Fibroblast of pulmonary artery (primary cell): ENCODE measurements around the gene DDX1.

Source experiments
- DNase-seq: peaks from one replicate; pipeline ENCODE4 v3.0.0-alpha.2; 2010; ENCODE audit warnings: low read depth
- H3K4me3 ChIP-seq: replicated peaks from 2 replicates; pipeline ENCODE4 v1.5.1; 2011; ENCODE audit warnings: low read depth, mild to moderate bottlenecking, control low read depth, low read length, moderate library complexity
- TF ChIP-seq, protein P1 (sequence below): IDR thresholded peaks from 2 replicates; pipeline ENCODE4 v1.5.1; 2011; ENCODE audit warnings: mild to moderate bottlenecking, control low read depth, low read length, inconsistent platforms; ENCODE audit errors: missing control alignments

Gene DDX1

DNA sequence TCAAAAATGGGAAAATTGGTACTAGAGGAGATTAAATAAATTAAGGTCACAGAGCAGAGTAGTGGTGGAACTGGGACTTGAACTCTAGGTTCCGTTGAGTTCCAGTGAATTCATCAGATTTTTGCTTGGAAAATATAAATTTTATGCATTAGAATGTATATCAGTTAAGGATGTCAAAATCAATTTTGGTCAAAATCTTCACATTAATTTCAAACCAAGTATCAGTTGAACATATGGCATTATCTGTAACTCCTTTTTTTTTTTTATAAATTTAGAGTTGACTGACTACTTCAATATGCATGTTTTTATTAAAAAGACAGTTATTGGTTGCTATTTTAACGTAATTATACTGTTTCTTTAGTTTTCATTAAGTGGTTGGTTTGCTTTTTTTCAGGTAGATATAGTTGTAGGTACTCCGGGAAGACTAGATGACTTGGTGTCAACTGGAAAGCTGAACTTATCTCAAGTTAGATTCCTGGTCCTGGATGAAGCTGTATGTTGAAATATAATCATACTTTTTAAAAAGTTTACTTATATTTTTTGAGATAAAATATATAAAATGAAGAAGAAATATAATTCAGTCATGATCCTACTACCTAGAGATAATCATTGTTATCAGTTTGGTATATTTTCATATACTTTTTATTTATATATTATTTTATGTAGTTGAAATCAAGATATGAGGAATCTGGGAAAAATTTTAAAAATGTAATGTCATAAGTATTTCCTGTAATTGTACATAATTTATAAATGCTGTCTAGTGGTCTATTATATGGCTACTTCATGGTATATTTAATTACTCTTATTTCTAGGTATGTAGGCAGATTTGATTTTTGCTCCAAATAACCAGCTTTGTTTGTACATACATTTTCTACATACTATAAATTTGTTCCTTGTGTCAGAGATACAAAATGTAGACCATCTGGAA lies 25.4 kb downstream of the DDX1 start:
- DNase-seq, result no peak
- H3K4me3 ChIP-seq, result no peak overlapping the region
- TF ChIP-seq, protein P1, sequence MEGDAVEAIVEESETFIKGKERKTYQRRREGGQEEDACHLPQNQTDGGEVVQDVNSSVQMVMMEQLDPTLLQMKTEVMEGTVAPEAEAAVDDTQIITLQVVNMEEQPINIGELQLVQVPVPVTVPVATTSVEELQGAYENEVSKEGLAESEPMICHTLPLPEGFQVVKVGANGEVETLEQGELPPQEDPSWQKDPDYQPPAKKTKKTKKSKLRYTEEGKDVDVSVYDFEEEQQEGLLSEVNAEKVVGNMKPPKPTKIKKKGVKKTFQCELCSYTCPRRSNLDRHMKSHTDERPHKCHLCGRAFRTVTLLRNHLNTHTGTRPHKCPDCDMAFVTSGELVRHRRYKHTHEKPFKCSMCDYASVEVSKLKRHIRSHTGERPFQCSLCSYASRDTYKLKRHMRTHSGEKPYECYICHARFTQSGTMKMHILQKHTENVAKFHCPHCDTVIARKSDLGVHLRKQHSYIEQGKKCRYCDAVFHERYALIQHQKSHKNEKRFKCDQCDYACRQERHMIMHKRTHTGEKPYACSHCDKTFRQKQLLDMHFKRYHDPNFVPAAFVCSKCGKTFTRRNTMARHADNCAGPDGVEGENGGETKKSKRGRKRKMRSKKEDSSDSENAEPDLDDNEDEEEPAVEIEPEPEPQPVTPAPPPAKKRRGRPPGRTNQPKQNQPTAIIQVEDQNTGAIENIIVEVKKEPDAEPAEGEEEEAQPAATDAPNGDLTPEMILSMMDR, result no peak

DNA sequence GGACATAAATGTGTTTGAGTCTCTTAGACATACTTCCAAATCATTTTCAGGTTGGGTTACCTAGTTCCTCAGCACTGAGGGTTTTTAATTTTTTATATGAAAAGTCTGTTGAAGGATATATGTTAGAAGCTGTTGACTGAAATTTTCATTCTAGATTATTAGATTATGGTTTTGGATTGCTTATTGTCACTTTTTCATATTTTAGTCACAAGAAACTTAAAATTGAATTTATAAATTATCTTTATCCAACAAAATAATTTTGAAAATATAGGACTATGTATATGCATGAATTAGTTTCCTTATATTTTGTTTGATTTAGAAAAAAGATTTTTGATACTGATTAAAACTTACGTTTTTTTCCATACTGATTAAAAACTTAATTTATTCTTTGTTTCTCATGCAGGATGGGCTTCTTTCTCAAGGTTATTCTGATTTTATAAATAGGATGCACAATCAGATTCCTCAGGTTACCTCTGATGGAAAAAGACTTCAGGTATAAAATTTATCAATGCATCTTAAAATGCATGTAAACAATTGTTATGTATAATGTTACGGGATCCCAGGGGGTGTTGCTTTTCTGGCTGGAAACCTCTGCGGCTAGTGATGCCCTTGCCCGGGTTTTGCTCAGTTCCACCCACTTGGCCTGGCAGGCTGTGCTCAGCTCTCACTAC lies 26.2 kb downstream of the DDX1 start:
- no peak overlapping the region for H3K4me3 ChIP-seq
- no peak for DNase-seq
- TF ChIP-seq, protein P1, result no peak

DNA sequence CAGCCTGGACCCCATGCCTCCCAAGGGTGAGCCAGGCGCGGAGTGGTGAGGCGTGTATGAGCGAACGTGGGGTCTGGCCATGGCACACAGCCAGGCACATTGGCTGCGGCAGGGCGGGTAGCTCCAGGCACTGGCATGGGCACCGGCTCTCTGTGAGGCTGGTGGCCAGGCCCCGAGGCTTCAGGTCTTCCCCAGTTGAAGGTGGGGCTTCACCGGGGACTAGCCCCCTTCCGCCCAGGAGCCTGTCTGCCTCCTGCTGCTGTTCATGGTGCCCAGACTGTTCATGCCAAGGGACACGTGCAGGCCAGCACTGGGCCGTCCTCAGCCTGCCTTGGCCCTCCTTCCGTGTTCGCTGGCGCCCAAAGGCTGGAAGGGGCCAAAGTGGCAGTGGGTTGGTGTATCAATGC lies 26.8 kb downstream of the DDX1 start:
- DNase-seq, result no peak
- TF ChIP-seq, protein P1, result no peak

DNA sequence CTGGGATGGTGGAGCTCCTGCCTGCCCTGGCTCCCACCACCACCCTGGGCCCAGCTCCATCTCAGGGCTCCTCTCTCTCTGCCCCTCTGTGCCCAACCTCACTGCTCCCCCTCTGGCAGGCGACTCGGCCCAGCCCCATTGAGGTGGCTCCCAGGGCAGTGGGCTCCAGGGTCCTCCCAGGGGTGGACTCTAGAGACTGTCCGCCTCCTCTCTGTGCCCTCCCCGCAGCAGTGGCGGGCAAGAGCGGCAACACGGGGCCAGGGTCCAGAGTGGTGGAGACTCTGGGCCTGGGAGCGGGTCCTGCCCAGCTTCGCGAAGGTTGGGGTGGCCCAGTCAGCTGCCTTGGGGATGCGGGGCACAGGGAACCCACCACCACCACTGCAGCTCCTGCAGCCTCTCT lies 27.4 kb downstream of the DDX1 start:
- no peak for DNase-seq
- no peak overlapping the region for H3K4me3 ChIP-seq
- TF ChIP-seq, protein P1, result no peak

More for the DNA sequence above, 26.8 kb downstream of the DDX1 start:
- H3K4me3 ChIP-seq, result no peak overlapping the region

DNA sequence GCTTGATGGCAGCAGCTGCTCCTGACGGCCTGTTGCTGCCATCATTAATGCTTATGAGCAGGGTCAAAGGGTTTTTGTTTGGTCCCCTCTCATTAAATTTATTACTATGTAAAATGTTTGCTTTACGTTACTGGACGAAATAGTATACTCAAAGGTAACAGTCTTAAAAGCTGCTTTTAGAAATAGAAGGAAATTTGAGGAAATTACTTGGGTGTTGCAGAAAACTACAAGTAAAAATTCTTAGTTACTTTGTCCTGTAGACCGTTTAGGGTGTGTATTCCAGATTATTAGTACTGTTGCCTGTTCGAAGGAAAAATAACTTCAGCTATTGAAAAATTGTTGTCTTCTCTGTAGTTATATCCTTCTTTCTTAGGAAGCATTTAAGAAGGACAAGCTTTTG lies 27.8 kb downstream of the DDX1 start:
- DNase-seq, result no peak
- H3K4me3 ChIP-seq, result no peak overlapping the region
- TF ChIP-seq, protein P1, result no peak

DNA sequence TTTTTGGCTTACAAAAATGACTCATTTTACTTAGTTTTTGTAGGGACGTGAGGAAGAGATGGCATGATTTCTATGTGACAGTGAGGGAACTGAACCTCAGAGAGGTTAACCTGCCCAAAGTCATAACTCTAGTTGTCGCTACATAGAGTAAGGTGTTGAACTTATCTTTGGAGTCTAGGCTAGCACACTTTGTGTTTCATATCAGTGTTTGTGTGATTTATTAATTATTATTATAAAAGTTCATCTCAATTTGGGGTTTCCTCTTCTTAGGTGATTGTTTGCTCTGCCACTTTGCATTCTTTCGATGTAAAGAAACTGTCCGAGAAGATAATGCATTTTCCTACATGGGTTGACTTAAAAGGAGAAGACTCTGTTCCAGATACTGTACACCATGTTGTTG lies 28.3 kb downstream of the DDX1 start:
- TF ChIP-seq, protein P1, result no peak
- no peak for DNase-seq
- no peak overlapping the region for H3K4me3 ChIP-seq
